Measurements from ENCODE around the gene CNP.
A peak's percentile ranks its signal among the peaks of the same experiment; 100 is the strongest.
"Not testable (repeated sequence)": the region's sequence is repeated elsewhere in the genome, so short reads cannot be mapped to it uniquely, and the experiment has no call there.

Gene CNP

GRCh38 chr17:42010266-42010680 is 43.7 kb downstream of the CNP start:
- DNase-seq, result not testable (repeated sequence)

- DNase-seq, result no peak
Observed at GRCh38 chr17:42010898-42011516, 44.4 kb downstream of the CNP start.

GRCh38 chr17:42012363-42012762 is 45.8 kb downstream of the CNP start:
- DNase-seq, result not testable (repeated sequence)

GRCh38 chr17:42013740-42014139 is 47.1 kb downstream of the CNP start:
- not testable (repeated sequence) for DNase-seq

- no peak for DNase-seq
Observed at GRCh38 chr17:42016411-42016831, 49.8 kb downstream of the CNP start.

GRCh38 chr17:42016941-42017865 is 50.6 kb downstream of the CNP start, which contains the start of gene DNAJC7:
Gene DNAJC7, minus strand, starts transcription at chr17:42017439. Its CDS starts 23 bp downstream, at chr17:42017416.
- DNase-seq, result peak; percentile 88

- DNase-seq, result no peak
Observed at GRCh38 chr17:42017866-42018200, 51.2 kb downstream of the CNP start.

GRCh38 chr17:42018339-42018738 is 51.7 kb downstream of the CNP start:
- DNase-seq, result no peak

- DNase-seq, result no peak
Observed at GRCh38 chr17:42018988-42019387, 52.4 kb downstream of the CNP start.

- DNase-seq, result peak; percentile 65
Observed at GRCh38 chr17:42019509-42020404, 53.2 kb downstream of the CNP start, which contains the start of gene NKIRAS2. Gene NKIRAS2, plus strand, starts transcription at chr17:42020090. Its CDS starts 1,488 bp downstream, at chr17:42021578.

GRCh38 chr17:42020845-42021244 is 54.2 kb downstream of the CNP start:
- not testable (repeated sequence) for DNase-seq

- DNase-seq, result no peak
Observed at GRCh38 chr17:42023524-42024349, 57.1 kb downstream of the CNP start.

- DNase-seq, result no peak
Observed at GRCh38 chr17:42025191-42025579, 58.6 kb downstream of the CNP start.

GRCh38 chr17:42025936-42026335 is 59.3 kb downstream of the CNP start:
- no peak for DNase-seq

- DNase-seq, result no peak
Observed at GRCh38 chr17:42026857-42027589, 60.4 kb downstream of the CNP start.
